ENCODE measurements around the gene TDRD5. TPM values are rescaled to one million over a fixed set of nuclear protein-coding genes. Genes with fewer than 3 reads are reported as not detected.

Gene TDRD5
- total RNA-seq: 0.95 TPM

- peak; percentile 32 for DNase-seq (ENCODE audit: low spot score)
These were observed at the start of gene TDRD5 for GRCh38 chr1:179591592-179592580. TSS of gene TDRD5 (plus strand) at chr1:179591832. CDS start at chr1:179592616, 784 bp downstream.

GRCh38 chr1:179545321-179545720 lies 46.3 kb upstream of the TDRD5 start:
- no peak for DNase-seq (ENCODE audit: low spot score)

GRCh38 chr1:179547021-179547535 lies 44.6 kb upstream of the TDRD5 start:
- no peak for DNase-seq (ENCODE audit: low spot score)

- no peak for DNase-seq (ENCODE audit: low spot score)
These were observed 42.8 kb upstream of the TDRD5 start for GRCh38 chr1:179548666-179549367.

GRCh38 chr1:179549368-179549700 lies 42.3 kb upstream of the TDRD5 start:
- DNase-seq (ENCODE audit: low spot score): no peak

- DNase-seq (ENCODE audit: low spot score): no peak
These were observed 40.6 kb upstream of the TDRD5 start for GRCh38 chr1:179550746-179551682.

GRCh38 chr1:179554427-179554826 lies 37.2 kb upstream of the TDRD5 start:
- no peak for DNase-seq (ENCODE audit: low spot score)

- no peak for DNase-seq (ENCODE audit: low spot score)
These were observed 33.6 kb upstream of the TDRD5 start for GRCh38 chr1:179558078-179558477.

GRCh38 chr1:179575497-179576314 lies 15.9 kb upstream of the TDRD5 start, which contains the start of gene NPHS2:
TSS of gene NPHS2 (minus strand) at chr1:179575948. CDS start at chr1:179575864, 84 bp downstream.
- no peak for DNase-seq (ENCODE audit: low spot score)

GRCh38 chr1:179576509-179576908 lies 15.1 kb upstream of the TDRD5 start:
- DNase-seq (ENCODE audit: low spot score): no peak

- DNase-seq (ENCODE audit: low spot score): no peak
These were observed 7.8 kb upstream of the TDRD5 start for GRCh38 chr1:179583771-179584320.

GRCh38 chr1:179586107-179586823 lies 5.4 kb upstream of the TDRD5 start:
- peak; percentile 51 for DNase-seq (ENCODE audit: low spot score)

GRCh38 chr1:179587336-179587735 lies 4.3 kb upstream of the TDRD5 start:
- no peak for DNase-seq (ENCODE audit: low spot score)

GRCh38 chr1:179588425-179589024 lies 3.1 kb upstream of the TDRD5 start:
- peak; percentile 47 for DNase-seq (ENCODE audit: low spot score)

GRCh38 chr1:179589509-179589908 lies 2.1 kb upstream of the TDRD5 start:
- no peak for DNase-seq (ENCODE audit: low spot score)

- DNase-seq (ENCODE audit: low spot score): no peak
These were observed 961 bp upstream of the TDRD5 start for GRCh38 chr1:179590671-179591070.

- no peak for DNase-seq (ENCODE audit: low spot score)
These were observed 410 bp upstream of the TDRD5 start for GRCh38 chr1:179591253-179591591.

- DNase-seq (ENCODE audit: low spot score): no peak
These were observed 7.0 kb downstream of the TDRD5 start for GRCh38 chr1:179598631-179599030.

GRCh38 chr1:179599623-179600249 lies 8.1 kb downstream of the TDRD5 start:
- peak; percentile 36 for DNase-seq (ENCODE audit: low spot score)
